ENCODE data around the gene SYTL4.

SYTL4 gene

DNA sequence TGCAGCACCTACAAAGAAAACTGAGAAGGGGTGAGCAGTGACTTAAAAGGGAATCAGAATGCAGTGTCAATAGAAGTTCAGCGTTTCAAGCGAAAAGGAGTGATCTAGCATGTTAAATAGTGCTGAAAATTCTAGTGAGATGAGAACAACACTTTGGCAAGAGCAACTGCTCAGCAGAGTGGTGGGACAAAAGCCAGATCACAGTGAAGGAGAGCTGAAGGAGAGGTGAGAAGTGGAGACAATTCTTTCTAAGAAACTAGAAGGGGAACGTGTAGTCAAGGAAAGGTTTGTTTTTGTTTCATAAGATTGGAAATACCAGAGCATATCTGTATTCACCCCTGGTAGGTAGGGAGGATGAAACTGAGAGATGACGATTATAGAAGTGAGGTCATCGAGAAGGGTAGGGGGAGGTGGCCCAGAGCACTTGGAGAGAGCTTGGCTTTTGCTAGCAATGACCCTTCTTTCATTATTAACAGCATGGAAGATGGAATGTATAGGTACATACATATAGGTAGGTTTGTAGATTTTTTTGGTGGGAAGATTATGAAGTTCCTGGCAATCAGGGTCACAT is 54.2 kb downstream of the SYTL4 start:
- H3K4me3 Mint-ChIP-seq, result no peak overlapping the region
- no peaks in the 10 kb centered on the region for H3K9me3 Mint-ChIP-seq
- peaks cover 4% of the 10 kb centered on the region for H3K4me1 Mint-ChIP-seq (ENCODE audit: low read depth)
- H3K27me3 Mint-ChIP-seq (ENCODE audit: low read depth), result peaks cover 7% of the 10 kb centered on the region
- H3K36me3 Mint-ChIP-seq (ENCODE audit: low read depth), result no peaks in the 10 kb centered on the region
- H3K27ac Mint-ChIP-seq, result no peak overlapping the region

DNA sequence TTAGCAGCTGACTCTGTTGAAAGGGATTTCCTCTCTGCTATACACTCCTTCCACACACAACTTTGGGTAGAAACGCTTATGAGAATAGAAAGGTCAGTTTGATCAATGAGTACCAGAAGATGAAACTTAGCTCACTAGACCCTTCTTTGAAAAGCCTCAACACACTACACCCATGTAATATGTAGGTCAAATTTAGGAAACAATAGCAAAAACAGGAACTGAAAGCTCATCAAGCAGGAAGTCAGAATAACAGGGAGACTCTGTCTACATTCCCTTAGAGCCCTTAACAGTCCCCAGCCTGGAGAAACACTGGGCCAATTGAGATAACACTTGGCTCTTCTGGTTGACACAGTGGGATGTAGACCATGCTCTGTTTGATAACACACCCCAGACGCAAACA is 57.2 kb downstream of the SYTL4 start:
- Mint-ChIP-seq H3K9me3 (no peaks in the 10 kb centered on the region), H3K4me3 (no peak overlapping the region), H3K27ac (no peak overlapping the region), H3K36me3 (ENCODE audit: low read depth) (no peaks in the 10 kb centered on the region), H3K27me3 (ENCODE audit: low read depth) (peaks cover 4% of the 10 kb centered on the region), H3K4me1 (ENCODE audit: low read depth) (peaks cover 4% of the 10 kb centered on the region)

DNA sequence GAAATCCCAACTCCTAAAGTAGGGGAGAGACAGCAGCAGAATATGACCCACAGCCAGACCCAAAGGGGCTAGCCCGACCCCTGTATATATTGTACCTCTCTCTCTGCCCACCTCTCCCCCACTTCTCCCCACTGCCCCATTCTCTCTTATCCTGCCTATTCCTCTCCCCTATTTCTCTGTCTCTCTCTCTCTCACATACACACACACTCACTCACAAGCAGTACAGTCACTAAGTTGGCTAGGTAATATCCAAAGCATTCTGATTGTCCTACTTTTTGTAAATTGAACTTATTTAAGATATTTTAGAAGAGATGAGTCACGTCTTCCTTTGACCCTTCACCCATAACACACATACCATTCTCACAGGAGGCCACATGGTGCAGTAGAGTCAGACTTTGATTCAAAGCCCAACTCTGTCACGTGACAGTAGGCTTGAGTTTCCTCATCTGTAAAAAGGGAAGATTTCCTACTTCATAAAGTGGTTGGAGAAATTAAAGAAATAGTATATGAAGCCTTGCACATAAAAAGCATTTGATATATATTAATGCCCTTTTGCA is 58.4 kb downstream of the SYTL4 start:
- no peak overlapping the region for H3K4me3 Mint-ChIP-seq

DNA sequence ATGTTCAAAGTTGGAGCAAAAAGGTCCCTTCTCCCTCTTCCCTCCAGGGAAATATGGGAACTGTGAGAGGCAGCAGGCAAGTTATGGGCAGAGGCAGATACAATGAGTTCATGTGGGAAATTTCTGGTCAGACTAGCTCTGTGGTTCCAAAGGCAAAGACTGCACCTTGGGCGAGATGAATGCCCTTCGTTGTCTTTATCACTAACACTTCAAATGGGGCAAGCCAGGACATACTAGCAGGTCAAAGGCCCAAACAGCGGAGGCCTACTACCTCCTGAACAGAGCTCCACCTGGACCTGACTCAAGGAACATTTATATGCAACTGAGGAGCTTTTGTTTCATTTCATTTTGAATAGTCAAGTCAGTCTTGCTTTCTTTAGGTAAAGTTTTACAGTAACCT is 59.0 kb downstream of the SYTL4 start:
- no peak overlapping the region for H3K27ac Mint-ChIP-seq
- no peak overlapping the region for H3K4me3 Mint-ChIP-seq
- H3K4me1 Mint-ChIP-seq (ENCODE audit: low read depth), result peaks cover 4% of the 10 kb centered on the region

More for the DNA sequence above, 58.4 kb downstream of the SYTL4 start:
- no peaks in the 10 kb centered on the region for H3K9me3 Mint-ChIP-seq
- peaks cover 4% of the 10 kb centered on the region for H3K4me1 Mint-ChIP-seq (ENCODE audit: low read depth)
- H3K36me3 Mint-ChIP-seq (ENCODE audit: low read depth), result no peaks in the 10 kb centered on the region
- no peak overlapping the region for H3K27ac Mint-ChIP-seq
- peaks cover 4% of the 10 kb centered on the region for H3K27me3 Mint-ChIP-seq (ENCODE audit: low read depth)

DNA sequence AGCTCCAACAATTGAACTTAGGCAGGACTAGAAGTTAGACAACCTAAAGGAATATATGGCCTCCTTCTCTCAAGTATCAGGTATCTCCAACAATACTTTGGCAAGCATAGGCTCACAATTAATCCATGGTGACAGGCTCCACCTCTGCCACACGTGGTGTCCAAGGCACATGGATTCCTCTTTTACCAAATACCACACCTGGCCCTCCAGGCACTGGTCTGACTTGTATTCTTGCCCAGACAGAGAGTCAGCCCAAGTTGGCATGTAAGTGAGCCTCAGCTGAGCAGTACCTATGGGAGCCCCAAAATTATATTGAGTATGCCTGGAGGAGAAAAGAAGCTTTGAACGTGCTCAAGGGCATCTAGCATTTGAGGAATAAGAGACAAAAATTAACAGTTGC is 68.3 kb downstream of the SYTL4 start:
- Mint-ChIP-seq H3K27me3 (ENCODE audit: low read depth) (no peaks in the 10 kb centered on the region), H3K27ac (no peak overlapping the region), H3K36me3 (ENCODE audit: low read depth) (no peaks in the 10 kb centered on the region), H3K4me3 (no peak overlapping the region), H3K4me1 (ENCODE audit: low read depth) (no peaks in the 10 kb centered on the region), H3K9me3 (no peaks in the 10 kb centered on the region)

More for the DNA sequence above, 59.0 kb downstream of the SYTL4 start:
- Mint-ChIP-seq H3K9me3 (no peaks in the 10 kb centered on the region), H3K27me3 (ENCODE audit: low read depth) (peaks cover 4% of the 10 kb centered on the region), H3K36me3 (ENCODE audit: low read depth) (no peaks in the 10 kb centered on the region)

DNA sequence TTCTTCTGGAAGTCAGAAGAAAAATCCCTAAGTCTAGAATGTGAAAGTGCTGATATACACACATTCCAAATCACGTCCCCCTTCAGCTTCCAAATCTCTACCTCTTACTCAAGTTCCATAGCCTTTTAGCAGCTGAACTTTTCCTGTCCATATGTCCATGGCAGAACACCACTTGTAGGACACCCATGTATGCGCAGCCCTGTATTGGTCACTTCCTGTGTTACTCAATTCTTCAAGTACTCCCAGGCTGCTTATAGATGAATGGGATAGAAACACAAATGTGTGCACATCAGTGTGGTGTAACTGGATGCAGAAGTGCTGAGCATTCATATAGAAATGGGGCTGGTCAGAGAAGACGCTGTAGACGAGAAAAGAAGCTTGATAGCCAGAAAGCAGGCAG is 69.1 kb downstream of the SYTL4 start:
- H3K27ac Mint-ChIP-seq, result no peak overlapping the region
- no peaks in the 10 kb centered on the region for H3K4me1 Mint-ChIP-seq (ENCODE audit: low read depth)

DNA sequence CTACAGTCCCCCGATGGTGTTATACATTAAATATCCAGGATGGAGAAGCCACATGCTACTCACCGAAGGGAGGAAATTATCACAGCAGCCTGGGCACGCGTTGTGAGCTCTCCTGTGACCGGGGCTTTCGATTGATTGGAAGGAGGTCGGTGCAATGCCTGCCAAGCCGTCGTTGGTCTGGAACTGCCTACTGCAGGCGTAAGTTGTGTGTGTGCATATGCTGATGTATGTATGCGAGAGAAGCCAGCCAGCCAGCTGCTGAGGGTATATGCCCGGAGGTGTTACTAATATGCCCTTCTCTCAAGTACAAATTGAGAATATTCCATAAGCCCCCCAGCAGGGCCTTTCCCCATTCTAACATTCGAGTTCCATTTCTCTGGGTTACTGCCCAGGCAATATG is 69.8 kb downstream of the SYTL4 start:
- Mint-ChIP-seq H3K9me3 (no peaks in the 10 kb centered on the region), H3K4me3 (no peak overlapping the region), H3K36me3 (ENCODE audit: low read depth) (no peaks in the 10 kb centered on the region), H3K4me1 (ENCODE audit: low read depth) (no peaks in the 10 kb centered on the region), H3K27me3 (ENCODE audit: low read depth) (no peaks in the 10 kb centered on the region), H3K27ac (no peak overlapping the region)

More for the DNA sequence above, 69.1 kb downstream of the SYTL4 start:
- no peak overlapping the region for H3K4me3 Mint-ChIP-seq
- H3K9me3 Mint-ChIP-seq, result no peaks in the 10 kb centered on the region
- no peaks in the 10 kb centered on the region for H3K27me3 Mint-ChIP-seq (ENCODE audit: low read depth)
- no peaks in the 10 kb centered on the region for H3K36me3 Mint-ChIP-seq (ENCODE audit: low read depth)

DNA sequence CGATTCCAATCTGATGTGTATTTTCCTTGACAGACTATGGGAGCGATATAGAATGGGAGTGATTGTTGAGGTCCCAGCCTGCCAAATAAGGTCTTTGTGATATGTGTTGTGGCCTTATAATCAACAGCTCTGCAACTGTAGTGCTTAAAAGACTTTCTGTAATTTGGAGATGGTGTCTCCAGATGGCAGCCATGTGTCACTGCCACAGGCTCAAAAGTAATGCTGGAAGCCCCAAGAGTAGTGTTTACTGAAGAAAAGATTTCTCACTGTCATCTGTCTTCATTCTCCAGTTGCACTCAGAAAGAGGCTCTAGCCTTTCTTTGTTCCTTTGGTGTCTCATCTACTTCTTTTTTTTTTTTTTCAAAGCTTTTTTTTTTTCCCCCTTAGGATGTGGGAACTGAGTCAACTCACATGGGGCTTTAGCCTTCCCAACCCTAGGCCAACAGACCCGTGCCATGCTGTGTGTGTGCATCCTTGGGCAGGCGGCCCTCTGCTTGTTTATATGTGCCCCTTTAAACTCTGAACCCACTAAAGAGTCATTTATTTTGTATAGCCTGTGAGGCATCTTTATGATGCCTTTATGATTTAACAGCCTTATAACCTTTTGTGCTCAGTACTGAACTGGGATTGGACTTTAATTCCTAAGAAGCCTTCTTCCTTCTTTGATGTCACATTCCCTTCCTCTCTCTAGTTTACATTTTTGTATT is 72.3 kb downstream of the SYTL4 start:
- Mint-ChIP-seq H3K4me1 (ENCODE audit: low read depth) (no peaks in the 10 kb centered on the region), H3K4me3 (no peak overlapping the region), H3K36me3 (ENCODE audit: low read depth) (no peaks in the 10 kb centered on the region), H3K9me3 (no peaks in the 10 kb centered on the region), H3K27me3 (ENCODE audit: low read depth) (no peaks in the 10 kb centered on the region), H3K27ac (no peak overlapping the region)

DNA sequence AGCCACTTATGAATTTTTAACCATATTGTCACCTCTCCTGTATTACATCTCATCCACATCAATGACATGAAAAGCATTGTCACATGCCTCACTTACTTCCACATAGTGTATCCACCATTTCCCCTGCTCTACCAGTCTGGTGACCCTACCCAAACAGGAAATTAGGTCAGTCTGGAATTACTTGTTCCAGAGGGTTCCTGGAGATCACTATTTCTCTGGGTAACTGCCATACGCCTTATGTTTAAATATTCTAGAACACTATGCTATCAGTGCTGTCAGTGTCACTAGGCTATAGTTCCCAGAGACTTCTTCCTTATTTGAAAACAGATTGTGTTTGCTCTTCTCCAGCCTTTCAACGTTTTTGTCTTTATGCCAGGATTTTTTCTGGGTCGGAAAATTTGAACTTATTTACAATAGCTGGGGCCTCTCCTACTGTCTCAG is 73.0 kb downstream of the SYTL4 start:
- Mint-ChIP-seq H3K36me3 (ENCODE audit: low read depth) (no peaks in the 10 kb centered on the region), H3K4me1 (ENCODE audit: low read depth) (no peaks in the 10 kb centered on the region), H3K4me3 (no peak overlapping the region), H3K9me3 (no peaks in the 10 kb centered on the region), H3K27ac (no peak overlapping the region), H3K27me3 (ENCODE audit: low read depth) (no peaks in the 10 kb centered on the region)

DNA sequence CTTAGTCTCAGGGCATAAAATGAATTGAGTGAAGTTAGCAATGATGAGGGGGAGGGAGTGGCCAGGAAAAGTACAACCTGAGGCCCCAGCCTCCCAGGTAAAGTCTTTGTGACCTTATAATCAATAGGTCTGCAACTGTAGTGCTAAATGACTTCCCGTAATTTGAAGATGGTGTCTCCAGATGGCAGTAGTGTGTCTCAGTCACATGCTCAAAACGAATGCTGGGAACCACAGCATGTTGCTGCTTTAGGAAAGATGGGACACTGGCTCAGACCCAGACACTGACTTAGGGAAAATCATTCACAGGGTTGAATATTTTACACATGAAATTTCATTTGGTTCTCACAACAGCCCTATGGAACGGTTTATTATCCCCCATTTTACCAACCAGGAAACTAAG is 77.7 kb downstream of the SYTL4 start:
- H3K27ac Mint-ChIP-seq, result no peak overlapping the region
- H3K36me3 Mint-ChIP-seq (ENCODE audit: low read depth), result no peaks in the 10 kb centered on the region
- no peaks in the 10 kb centered on the region for H3K27me3 Mint-ChIP-seq (ENCODE audit: low read depth)
- H3K4me3 Mint-ChIP-seq, result no peak overlapping the region
- H3K4me1 Mint-ChIP-seq (ENCODE audit: low read depth), result no peaks in the 10 kb centered on the region
- no peaks in the 10 kb centered on the region for H3K9me3 Mint-ChIP-seq

DNA sequence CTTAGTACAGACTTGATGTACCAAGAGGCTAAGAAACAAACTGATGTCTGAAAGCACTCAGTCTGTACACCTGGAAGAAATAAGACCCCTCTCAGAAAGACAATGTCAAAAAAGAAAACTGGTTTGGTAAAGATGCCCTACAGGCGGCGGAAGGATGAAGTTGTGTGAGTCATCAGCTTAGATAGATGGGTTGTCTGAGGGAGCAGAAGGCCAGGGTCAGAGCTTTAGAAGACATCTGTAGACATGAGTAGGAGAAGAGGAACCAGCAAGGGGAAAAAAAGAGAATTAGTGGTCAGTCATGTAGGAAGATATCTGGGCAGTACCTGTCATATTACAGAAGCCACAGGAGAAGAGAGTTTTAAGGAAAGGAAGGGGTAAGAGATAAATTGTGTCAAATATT is 79.7 kb downstream of the SYTL4 start:
- Mint-ChIP-seq H3K27me3 (ENCODE audit: low read depth) (no peaks in the 10 kb centered on the region), H3K27ac (no peak overlapping the region), H3K4me1 (ENCODE audit: low read depth) (no peaks in the 10 kb centered on the region), H3K9me3 (no peaks in the 10 kb centered on the region), H3K4me3 (no peak overlapping the region), H3K36me3 (ENCODE audit: low read depth) (no peaks in the 10 kb centered on the region)

DNA sequence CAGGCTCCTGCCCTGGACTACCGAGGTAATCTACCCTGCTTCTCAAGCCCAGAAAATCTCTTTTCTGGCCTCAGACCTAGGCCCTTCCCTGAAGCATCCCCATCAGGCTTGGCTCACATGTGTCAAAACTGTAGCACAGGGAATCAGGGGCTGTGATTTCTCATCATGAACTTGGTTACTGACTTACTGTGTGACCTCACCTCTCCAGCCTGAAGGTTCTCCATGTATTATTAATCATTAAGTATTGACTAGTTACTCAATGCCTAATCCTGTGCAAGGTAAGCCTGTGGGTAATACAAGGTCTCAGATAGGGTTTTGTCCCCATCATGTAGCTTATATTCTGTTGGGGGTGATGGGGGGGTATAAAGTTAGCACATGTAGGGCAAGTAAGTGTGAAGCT is 81.1 kb downstream of the SYTL4 start:
- no peaks in the 10 kb centered on the region for H3K36me3 Mint-ChIP-seq (ENCODE audit: low read depth)
- H3K4me1 Mint-ChIP-seq (ENCODE audit: low read depth), result no peaks in the 10 kb centered on the region
- no peaks in the 10 kb centered on the region for H3K27me3 Mint-ChIP-seq (ENCODE audit: low read depth)
- H3K27ac Mint-ChIP-seq, result no peak overlapping the region
- H3K9me3 Mint-ChIP-seq, result no peaks in the 10 kb centered on the region
- no peak overlapping the region for H3K4me3 Mint-ChIP-seq

DNA sequence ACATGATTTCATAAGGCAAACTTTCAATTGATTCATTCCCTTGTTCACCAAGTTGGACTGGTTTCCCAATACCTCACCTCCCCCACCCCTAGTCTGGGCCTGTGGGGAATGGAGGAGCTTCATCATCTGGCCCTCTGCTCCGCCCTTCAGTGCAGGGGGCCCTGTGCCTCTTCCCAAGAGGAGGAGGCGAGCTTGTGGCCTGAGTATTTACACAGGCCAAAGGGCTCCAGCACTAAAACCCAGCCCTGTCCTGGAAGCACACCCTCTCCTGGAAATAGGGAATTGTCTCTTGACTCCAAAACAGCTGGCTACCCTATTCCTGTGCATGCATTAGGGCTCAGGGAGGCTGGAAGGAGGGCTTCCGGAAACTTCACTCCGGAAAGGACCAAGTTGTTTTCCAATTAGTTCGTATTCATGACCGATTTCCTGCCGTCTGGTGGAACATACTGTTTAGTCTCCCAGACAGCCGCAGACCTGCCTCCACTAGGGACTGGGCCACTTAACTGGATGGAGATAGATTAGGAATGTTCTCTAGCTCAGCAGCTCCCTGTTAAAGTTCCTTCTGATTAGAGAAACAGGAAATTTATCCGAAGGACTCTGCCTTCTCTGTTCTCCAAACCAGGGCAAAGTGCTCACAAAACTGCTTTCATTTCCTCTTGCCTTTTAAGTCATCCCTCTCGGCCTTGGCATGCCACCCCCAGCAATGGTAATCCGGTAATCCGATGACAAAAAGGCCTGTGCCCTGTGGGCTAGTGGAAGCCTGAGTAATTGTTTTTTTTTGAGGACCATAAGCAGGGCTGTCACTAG is 82.2 kb downstream of the SYTL4 start:
- H3K27me3 Mint-ChIP-seq (ENCODE audit: low read depth), result no peaks in the 10 kb centered on the region
- H3K27ac Mint-ChIP-seq, result no peak overlapping the region
- H3K9me3 Mint-ChIP-seq, result no peaks in the 10 kb centered on the region
- H3K36me3 Mint-ChIP-seq (ENCODE audit: low read depth), result no peaks in the 10 kb centered on the region
- no peak overlapping the region for H3K4me3 Mint-ChIP-seq
- H3K4me1 Mint-ChIP-seq (ENCODE audit: low read depth), result no peaks in the 10 kb centered on the region

DNA sequence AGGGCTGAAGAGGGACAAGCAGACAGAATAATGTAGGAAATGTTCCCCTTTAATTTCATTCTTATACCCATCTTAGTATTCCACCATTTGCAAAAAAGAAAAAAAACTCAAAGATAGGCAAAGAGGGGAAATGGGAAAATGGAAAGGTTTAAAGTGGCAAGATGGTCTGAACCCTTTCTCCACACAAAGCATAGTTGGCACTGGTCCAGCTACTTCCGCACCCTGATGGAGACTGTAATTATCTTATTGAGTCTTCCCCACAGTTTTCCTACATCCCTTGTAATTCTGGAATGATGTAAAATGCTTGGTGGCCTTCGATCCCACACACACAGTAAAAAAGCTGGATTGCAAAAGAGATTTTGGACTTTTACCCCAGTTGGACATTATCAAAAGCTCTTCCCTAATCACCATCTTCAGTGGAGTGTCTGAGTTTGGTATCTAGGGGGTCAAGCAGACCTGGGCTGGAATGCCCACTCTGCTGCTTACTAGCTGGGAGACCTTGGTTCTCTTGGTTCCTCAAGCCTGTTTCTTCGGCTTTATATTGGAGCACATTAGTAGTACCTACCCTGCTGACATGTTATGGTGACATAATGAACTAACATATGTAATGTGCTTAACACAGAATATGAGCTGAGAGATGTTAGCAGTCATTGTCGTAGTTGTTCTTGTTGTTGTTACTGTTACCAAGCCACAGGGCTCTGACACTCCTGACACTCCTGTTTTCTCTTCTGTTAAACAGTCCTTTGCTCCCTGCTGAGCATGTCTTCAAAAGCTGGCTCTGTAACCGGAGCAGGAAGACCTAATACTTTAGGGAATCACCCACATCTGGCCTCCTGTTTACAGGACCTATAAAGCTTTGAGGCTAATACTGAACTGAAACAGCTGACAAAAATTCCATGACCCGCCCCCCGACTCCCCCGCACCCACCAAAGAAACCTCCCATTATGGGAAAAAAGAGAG is 83.2 kb downstream of the SYTL4 start:
- no peak overlapping the region for H3K27ac Mint-ChIP-seq
- no peaks in the 10 kb centered on the region for H3K36me3 Mint-ChIP-seq (ENCODE audit: low read depth)
- no peaks in the 10 kb centered on the region for H3K4me1 Mint-ChIP-seq (ENCODE audit: low read depth)
- H3K4me3 Mint-ChIP-seq, result no peak overlapping the region
- H3K9me3 Mint-ChIP-seq, result no peaks in the 10 kb centered on the region
- H3K27me3 Mint-ChIP-seq (ENCODE audit: low read depth), result no peaks in the 10 kb centered on the region
